Loucy (cell line): ENCODE data around the gene TOM1L2.
A peak's percentile ranks its signal among the peaks of the same experiment; 100 is the strongest.

Experiments used
- H2AFZ ChIP-seq: fragments of 200-600 bp; sonication (generic); 2 replicates; pipeline ENCODE4 v1.6.0; 2016; ENCODE audit warnings: antibody characterized with exemption, mild to moderate bottlenecking, low read length, moderate library complexity
- H3F3A ChIP-seq: fragments of 200-600 bp; 2 replicates; pipeline ENCODE4 v1.6.0; 2016; ENCODE audit warnings: antibody characterized with exemption, low read depth, mild to moderate bottlenecking
- H3K27me3 ChIP-seq: fragments of 200-600 bp; sonication (generic); 2 replicates; pipeline ENCODE4 v1.6.1; 2014; ENCODE audit warnings: low read length, mild to moderate bottlenecking; ENCODE audit not compliant: insufficient read depth, poor library complexity, severe bottlenecking
- H3K36me3 ChIP-seq: fragments of 200-600 bp; sonication (generic); 2 replicates; pipeline ENCODE4 v1.6.1; 2016; ENCODE audit warnings: low read length; ENCODE audit not compliant: insufficient read depth
- H3K4me1 ChIP-seq: fragments of 200-600 bp; sonication (generic); 2 replicates; pipeline ENCODE4 v1.5.1; 2014; ENCODE audit warnings: low read length, mild to moderate bottlenecking; ENCODE audit not compliant: insufficient read depth, poor library complexity, severe bottlenecking
- H3K4me2 ChIP-seq: fragments of 200-600 bp; sonication (generic); 2 replicates; pipeline ENCODE4 v1.6.0; 2014; ENCODE audit warnings: antibody characterized with exemption, low read length, low read depth, mild to moderate bottlenecking; ENCODE audit not compliant: poor library complexity, severe bottlenecking
- H3K4me3 ChIP-seq: fragments of 200-600 bp; sonication (generic); 2 replicates; pipeline ENCODE4 v1.5.1; 2014; ENCODE audit warnings: low read length, mild to moderate bottlenecking, mixed read lengths; ENCODE audit not compliant: poor library complexity, severe bottlenecking
- H3K79me2 ChIP-seq: fragments of 200-600 bp; sonication (generic); 2 replicates; pipeline ENCODE4 v1.6.1; 2014; ENCODE audit warnings: low read length; ENCODE audit not compliant: insufficient read depth
- H3K9ac ChIP-seq: fragments of 200-600 bp; sonication (generic); 2 replicates; pipeline ENCODE4 v1.6.0; 2014; ENCODE audit warnings: mild to moderate bottlenecking, low read depth, low read length, moderate library complexity; ENCODE audit not compliant: poor library complexity, severe bottlenecking
- H3K9me2 ChIP-seq: fragments of 200-600 bp; sonication (generic); replicated peaks from 2 replicates; pipeline ENCODE4 v1.6.1; 2016; ENCODE audit warnings: low read depth, low read length, mixed read lengths
- H3K9me3 ChIP-seq: fragments of 200-600 bp; sonication (generic); 2 replicates; pipeline ENCODE4 v1.6.1; 2014; ENCODE audit warnings: mild to moderate bottlenecking, antibody characterized with exemption, low read length, low read depth; ENCODE audit not compliant: insufficient read depth
- H4K20me1 ChIP-seq: fragments of 200-600 bp; sonication (generic); 2 replicates; pipeline ENCODE4 v1.6.0; 2014; ENCODE audit warnings: antibody characterized with exemption, low read length, mild to moderate bottlenecking; ENCODE audit not compliant: insufficient read depth, poor library complexity, severe bottlenecking
- EZH2phosphoT487 ChIP-seq: fragments of 200-600 bp; IDR thresholded peaks from 2 replicates; pipeline ENCODE4 v1.6.1; 2018; ENCODE audit warnings: antibody characterized with exemption, mild to moderate bottlenecking, moderate library complexity, borderline replicate concordance
- TF ChIP-seq, protein P1 (sequence below): fragments of 200-600 bp; sonication (generic); conservative IDR thresholded peaks from 2 replicates; pipeline ENCODE4 v1.5.1; 2014; ENCODE audit warnings: mild to moderate bottlenecking, antibody characterized with exemption, low read length

Gene TOM1L2

DNA sequence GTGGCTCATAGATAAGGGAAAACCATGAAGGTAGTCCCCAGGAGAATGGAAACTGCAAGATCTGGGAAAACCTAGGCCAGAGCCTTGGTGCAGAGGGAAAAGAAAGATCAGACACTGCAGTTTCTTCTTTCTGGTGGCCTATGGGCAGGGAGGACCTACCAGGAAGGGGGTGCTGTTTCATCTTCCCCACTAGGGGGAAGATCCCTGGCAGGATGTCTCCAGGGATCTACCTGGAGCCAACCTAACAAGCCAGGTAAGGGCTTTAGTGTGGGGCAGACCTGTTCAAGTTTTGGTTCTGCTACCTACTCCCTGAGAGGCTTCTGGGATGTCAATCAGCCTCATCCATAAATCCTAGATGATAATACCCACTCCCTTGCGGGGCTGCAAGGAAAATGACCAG lies 21.4 kb downstream of the TOM1L2 start:
- no peaks in the 10 kb centered on the region for H3K36me3 ChIP-seq
- H3K4me2 ChIP-seq, result no peak overlapping the region
- H3K9ac ChIP-seq, result no peak overlapping the region
- H2AFZ ChIP-seq, result no peak overlapping the region
- no peaks in the 10 kb centered on the region for H3F3A ChIP-seq
- H3K9me3 ChIP-seq, result no peaks in the 10 kb centered on the region
- no peaks in the 10 kb centered on the region for H3K4me1 ChIP-seq
- no peak overlapping the region for H3K4me3 ChIP-seq
- H3K27me3 ChIP-seq, result no peaks in the 10 kb centered on the region
- H3K79me2 ChIP-seq, result no peaks in the 10 kb centered on the region
- no peak for TF ChIP-seq EZH2phosphoT487
- TF ChIP-seq, protein P1, sequence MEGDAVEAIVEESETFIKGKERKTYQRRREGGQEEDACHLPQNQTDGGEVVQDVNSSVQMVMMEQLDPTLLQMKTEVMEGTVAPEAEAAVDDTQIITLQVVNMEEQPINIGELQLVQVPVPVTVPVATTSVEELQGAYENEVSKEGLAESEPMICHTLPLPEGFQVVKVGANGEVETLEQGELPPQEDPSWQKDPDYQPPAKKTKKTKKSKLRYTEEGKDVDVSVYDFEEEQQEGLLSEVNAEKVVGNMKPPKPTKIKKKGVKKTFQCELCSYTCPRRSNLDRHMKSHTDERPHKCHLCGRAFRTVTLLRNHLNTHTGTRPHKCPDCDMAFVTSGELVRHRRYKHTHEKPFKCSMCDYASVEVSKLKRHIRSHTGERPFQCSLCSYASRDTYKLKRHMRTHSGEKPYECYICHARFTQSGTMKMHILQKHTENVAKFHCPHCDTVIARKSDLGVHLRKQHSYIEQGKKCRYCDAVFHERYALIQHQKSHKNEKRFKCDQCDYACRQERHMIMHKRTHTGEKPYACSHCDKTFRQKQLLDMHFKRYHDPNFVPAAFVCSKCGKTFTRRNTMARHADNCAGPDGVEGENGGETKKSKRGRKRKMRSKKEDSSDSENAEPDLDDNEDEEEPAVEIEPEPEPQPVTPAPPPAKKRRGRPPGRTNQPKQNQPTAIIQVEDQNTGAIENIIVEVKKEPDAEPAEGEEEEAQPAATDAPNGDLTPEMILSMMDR, result peak; percentile 27
- H3K9me2 ChIP-seq, result no peaks in the 10 kb centered on the region
- H4K20me1 ChIP-seq, result no peaks in the 10 kb centered on the region

DNA sequence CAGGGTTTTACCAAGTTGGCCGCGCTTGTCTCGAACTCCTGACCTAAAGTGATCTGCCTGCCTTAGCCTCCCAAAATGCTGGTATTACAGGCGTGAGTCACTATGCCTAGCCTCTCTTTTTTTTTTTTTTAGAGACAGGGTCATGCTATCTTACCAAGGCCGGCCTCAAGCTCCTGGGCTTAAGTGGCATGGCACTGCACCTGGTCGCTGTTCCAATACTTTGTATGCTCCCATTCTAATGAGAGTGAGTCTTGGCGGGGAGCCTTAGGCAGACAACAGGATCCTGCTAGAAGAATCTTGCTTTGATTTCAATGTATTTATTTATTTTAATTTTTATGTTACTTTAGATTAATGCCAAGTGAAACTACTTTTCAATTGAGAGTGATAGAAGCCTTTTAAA lies 21.9 kb downstream of the TOM1L2 start:
- H3K4me2 ChIP-seq, result no peak overlapping the region
- H3F3A ChIP-seq, result no peaks in the 10 kb centered on the region
- TF ChIP-seq, protein P1, result no peak
- no peak for TF ChIP-seq EZH2phosphoT487
- H4K20me1 ChIP-seq, result no peaks in the 10 kb centered on the region
- H3K9me3 ChIP-seq, result no peaks in the 10 kb centered on the region
- no peak overlapping the region for H2AFZ ChIP-seq
- no peaks in the 10 kb centered on the region for H3K79me2 ChIP-seq
- no peaks in the 10 kb centered on the region for H3K9me2 ChIP-seq
- no peak overlapping the region for H3K4me3 ChIP-seq
- no peaks in the 10 kb centered on the region for H3K36me3 ChIP-seq
- no peaks in the 10 kb centered on the region for H3K27me3 ChIP-seq
- H3K9ac ChIP-seq, result no peak overlapping the region
- no peaks in the 10 kb centered on the region for H3K4me1 ChIP-seq

DNA sequence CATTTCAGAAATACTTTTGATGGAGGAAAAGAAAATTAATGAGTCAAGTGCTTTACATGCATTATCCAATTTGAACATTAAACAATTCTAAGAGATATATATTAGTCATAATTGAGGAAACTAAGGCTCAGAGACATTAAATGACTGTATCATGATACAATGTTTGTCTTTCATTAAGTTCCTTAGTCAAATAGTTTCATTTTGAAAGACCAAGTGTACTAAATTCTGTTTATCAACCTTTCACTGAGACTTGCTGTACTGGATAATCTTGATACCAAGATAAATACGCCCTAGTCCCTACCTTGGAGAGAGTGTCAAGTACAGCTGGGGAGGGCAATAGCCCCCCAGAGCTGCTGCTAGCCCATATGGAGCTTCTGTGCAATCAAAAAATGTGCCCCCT lies 24.2 kb downstream of the TOM1L2 start:
- no peak overlapping the region for H3K9ac ChIP-seq
- H3F3A ChIP-seq, result no peaks in the 10 kb centered on the region
- H3K4me1 ChIP-seq, result peaks cover 10% of the 10 kb centered on the region
- H3K4me3 ChIP-seq, result no peak overlapping the region
- no peaks in the 10 kb centered on the region for H3K36me3 ChIP-seq
- no peak overlapping the region for H2AFZ ChIP-seq
- H4K20me1 ChIP-seq, result no peaks in the 10 kb centered on the region
- no peaks in the 10 kb centered on the region for H3K27me3 ChIP-seq
- no peaks in the 10 kb centered on the region for H3K79me2 ChIP-seq
- no peaks in the 10 kb centered on the region for H3K9me3 ChIP-seq
- H3K9me2 ChIP-seq, result no peaks in the 10 kb centered on the region
- no peak overlapping the region for H3K4me2 ChIP-seq
- TF ChIP-seq EZH2phosphoT487, result no peak
- TF ChIP-seq, protein P1, result no peak
